ENCODE results near the gene VEGFA.

The VEGFA gene

DNA sequence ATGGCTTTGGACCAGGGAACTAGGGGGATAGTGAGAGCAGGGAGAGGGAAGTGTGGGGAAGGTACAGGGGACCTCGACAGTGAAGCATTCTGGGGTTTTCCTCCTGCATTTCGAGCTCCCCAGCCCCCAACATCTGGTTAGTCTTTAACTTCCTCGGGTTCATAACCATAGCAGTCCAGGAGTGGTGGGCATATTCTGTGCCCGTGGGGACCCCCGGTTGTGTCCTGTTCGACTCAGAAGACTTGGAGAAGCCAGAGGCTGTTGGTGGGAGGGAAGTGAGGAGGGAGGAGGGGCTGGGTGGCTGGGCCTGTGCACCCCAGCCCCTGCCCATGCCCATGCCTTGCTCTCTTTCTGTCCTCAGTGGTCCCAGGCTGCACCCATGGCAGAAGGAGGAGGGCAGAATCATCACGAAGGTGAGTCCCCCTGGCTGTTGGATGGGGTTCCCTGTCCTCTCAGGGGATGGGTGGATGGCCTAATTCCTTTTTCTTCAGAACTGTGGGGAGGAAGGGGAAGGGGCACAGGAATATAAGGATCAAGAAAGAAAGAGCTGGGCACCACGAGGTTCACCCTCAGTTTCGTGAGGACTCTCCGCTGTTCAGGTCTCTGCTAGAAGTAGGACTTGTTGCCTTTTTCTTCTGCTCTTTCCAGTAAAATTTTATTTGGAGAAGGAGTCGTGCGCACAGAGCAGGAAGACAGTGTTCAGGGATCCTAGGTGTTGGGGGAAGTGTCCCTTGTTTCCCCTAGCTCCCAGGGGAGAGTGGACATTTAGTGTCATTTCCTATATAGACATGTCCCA is 4.2 kb downstream of the VEGFA start:
- no peaks in the 10 kb centered on the region for H3K27me3 ChIP-seq (ENCODE audit: insufficient read depth, low read length)
- H3K4me1 ChIP-seq (ENCODE audit: control insufficient read depth, insufficient read depth, low read length, unreplicated experiment) = peaks cover 25% of the 10 kb centered on the region
- peaks cover 92% of the 10 kb centered on the region for H3K79me2 ChIP-seq (ENCODE audit: control insufficient read depth, insufficient read depth, low read length, unreplicated experiment)
- peak overlapping the region; percentile 97 for H3K4me3 ChIP-seq (ENCODE audit: low read depth, low read length)
- no peak overlapping the region for H2AFZ ChIP-seq (ENCODE audit: low read length, unreplicated experiment)
- peak overlapping the region; percentile 45; the same call in 1 of the 2 replicates for H3K27ac ChIP-seq (ENCODE audit: low read depth, low read length)
- H3K36me3 ChIP-seq (ENCODE audit: insufficient read depth, low read length) = peaks cover 32% of the 10 kb centered on the region

- H3K4me3 ChIP-seq (ENCODE audit: low read depth, low read length) = peak overlapping the region; percentile 97
- H3K4me1 ChIP-seq (ENCODE audit: control insufficient read depth, insufficient read depth, low read length, unreplicated experiment) = peaks cover 23% of the 10 kb centered on the region
- H3K27ac ChIP-seq (ENCODE audit: low read depth, low read length) = peak overlapping the region; percentile 45
Measured at GRCh38 chr6:43774776-43775534, 4.9 kb downstream of the VEGFA start.

GRCh38 chr6:43775535-43775885 is 5.5 kb downstream of the VEGFA start:
- Histone ChIP-seq H3K79me2 (ENCODE audit: control insufficient read depth, insufficient read depth, low read length, unreplicated experiment) (peaks cover 90% of the 10 kb centered on the region), H3K27ac (ENCODE audit: low read depth, low read length) (peak overlapping the region; percentile 45), H3K4me3 (ENCODE audit: low read depth, low read length) (0 out of 2 replicates have a peak overlapping the region, but pooled peaks have one; percentile 14), H3K27me3 (ENCODE audit: insufficient read depth, low read length) (no peaks in the 10 kb centered on the region), H3K4me1 (ENCODE audit: control insufficient read depth, insufficient read depth, low read length, unreplicated experiment) (peaks cover 23% of the 10 kb centered on the region), H2AFZ (ENCODE audit: low read length, unreplicated experiment) (no peak overlapping the region), H3K36me3 (ENCODE audit: insufficient read depth, low read length) (peaks cover 36% of the 10 kb centered on the region)

More at GRCh38 chr6:43774776-43775534, 4.9 kb downstream of the VEGFA start:
- Histone ChIP-seq H3K79me2 (ENCODE audit: control insufficient read depth, insufficient read depth, low read length, unreplicated experiment) (peaks cover 95% of the 10 kb centered on the region), H2AFZ (ENCODE audit: low read length, unreplicated experiment) (no peak overlapping the region), H3K27me3 (ENCODE audit: insufficient read depth, low read length) (no peaks in the 10 kb centered on the region), H3K36me3 (ENCODE audit: insufficient read depth, low read length) (peaks cover 36% of the 10 kb centered on the region)

- peaks cover 23% of the 10 kb centered on the region for H3K4me1 ChIP-seq (ENCODE audit: control insufficient read depth, insufficient read depth, low read length, unreplicated experiment)
- H3K36me3 ChIP-seq (ENCODE audit: insufficient read depth, low read length) = peaks cover 36% of the 10 kb centered on the region
- H2AFZ ChIP-seq (ENCODE audit: low read length, unreplicated experiment) = no peak overlapping the region
- H3K79me2 ChIP-seq (ENCODE audit: control insufficient read depth, insufficient read depth, low read length, unreplicated experiment) = peaks cover 87% of the 10 kb centered on the region
- H3K27ac ChIP-seq (ENCODE audit: low read depth, low read length) = 0 out of 2 replicates have a peak overlapping the region, but pooled peaks have one; percentile 4
- H3K27me3 ChIP-seq (ENCODE audit: insufficient read depth, low read length) = no peaks in the 10 kb centered on the region
- H3K4me3 ChIP-seq (ENCODE audit: low read depth, low read length) = no peak overlapping the region
Measured at GRCh38 chr6:43776115-43776798, 6.2 kb downstream of the VEGFA start.

DNA sequence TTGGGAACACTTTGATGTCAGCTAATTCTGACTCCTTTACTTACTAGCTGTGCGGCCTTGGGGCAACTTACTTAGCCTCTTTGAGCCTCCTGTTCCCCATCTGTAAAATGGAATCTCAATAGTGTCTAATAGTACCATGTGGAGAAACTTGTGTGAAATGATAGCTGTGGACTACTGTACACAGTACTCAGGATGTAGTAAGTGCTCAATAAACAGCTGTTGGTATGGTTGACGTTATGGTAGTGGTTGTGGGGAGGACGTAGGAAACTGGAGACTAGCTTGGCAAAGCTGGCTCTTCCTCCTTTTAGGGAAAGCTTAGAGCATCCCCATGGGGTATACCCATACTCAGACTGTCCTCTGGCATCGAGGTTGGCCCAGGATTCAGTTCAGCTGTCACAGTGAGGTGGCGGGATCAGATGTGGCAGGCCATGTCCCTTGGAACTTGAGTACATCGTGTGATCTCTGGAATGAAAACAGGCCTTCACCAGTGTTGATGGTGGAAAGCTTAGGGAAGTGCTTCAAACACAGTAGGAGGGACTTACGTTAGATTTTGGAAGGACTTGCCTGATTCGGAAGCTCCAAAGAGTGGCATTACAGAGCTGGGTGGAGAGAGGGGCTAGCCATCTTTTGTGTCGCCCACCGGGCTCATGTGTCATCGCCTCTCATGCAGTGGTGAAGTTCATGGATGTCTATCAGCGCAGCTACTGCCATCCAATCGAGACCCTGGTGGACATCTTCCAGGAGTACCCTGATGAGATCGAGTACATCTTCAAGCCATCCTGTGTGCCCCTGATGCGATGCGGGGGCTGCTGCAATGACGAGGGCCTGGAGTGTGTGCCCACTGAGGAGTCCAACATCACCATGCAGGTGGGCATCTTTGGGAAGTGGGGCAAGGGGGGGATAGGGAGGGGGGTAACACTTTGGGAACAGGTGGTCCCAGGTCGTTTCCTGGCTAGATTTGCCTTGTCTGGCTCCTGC is 7.1 kb downstream of the VEGFA start:
- peaks cover 81% of the 10 kb centered on the region for H3K79me2 ChIP-seq (ENCODE audit: control insufficient read depth, insufficient read depth, low read length, unreplicated experiment)
- H3K4me1 ChIP-seq (ENCODE audit: control insufficient read depth, insufficient read depth, low read length, unreplicated experiment) = peaks cover 23% of the 10 kb centered on the region
- H2AFZ ChIP-seq (ENCODE audit: low read length, unreplicated experiment) = no peak overlapping the region
- peaks cover 35% of the 10 kb centered on the region for H3K36me3 ChIP-seq (ENCODE audit: insufficient read depth, low read length)
- H3K27ac ChIP-seq (ENCODE audit: low read depth, low read length) = no peak overlapping the region
- H3K4me3 ChIP-seq (ENCODE audit: low read depth, low read length) = no peak overlapping the region
- no peaks in the 10 kb centered on the region for H3K27me3 ChIP-seq (ENCODE audit: insufficient read depth, low read length)

GRCh38 chr6:43778131-43778855 is 8.3 kb downstream of the VEGFA start:
- Histone ChIP-seq H3K36me3 (ENCODE audit: insufficient read depth, low read length) (peaks cover 36% of the 10 kb centered on the region), H3K27ac (ENCODE audit: low read depth, low read length) (no peak overlapping the region), H3K4me3 (ENCODE audit: low read depth, low read length) (no peak overlapping the region), H3K27me3 (ENCODE audit: insufficient read depth, low read length) (no peaks in the 10 kb centered on the region), H2AFZ (ENCODE audit: low read length, unreplicated experiment) (no peak overlapping the region), H3K4me1 (ENCODE audit: control insufficient read depth, insufficient read depth, low read length, unreplicated experiment) (peaks cover 23% of the 10 kb centered on the region), H3K79me2 (ENCODE audit: control insufficient read depth, insufficient read depth, low read length, unreplicated experiment) (peaks cover 69% of the 10 kb centered on the region)

DNA sequence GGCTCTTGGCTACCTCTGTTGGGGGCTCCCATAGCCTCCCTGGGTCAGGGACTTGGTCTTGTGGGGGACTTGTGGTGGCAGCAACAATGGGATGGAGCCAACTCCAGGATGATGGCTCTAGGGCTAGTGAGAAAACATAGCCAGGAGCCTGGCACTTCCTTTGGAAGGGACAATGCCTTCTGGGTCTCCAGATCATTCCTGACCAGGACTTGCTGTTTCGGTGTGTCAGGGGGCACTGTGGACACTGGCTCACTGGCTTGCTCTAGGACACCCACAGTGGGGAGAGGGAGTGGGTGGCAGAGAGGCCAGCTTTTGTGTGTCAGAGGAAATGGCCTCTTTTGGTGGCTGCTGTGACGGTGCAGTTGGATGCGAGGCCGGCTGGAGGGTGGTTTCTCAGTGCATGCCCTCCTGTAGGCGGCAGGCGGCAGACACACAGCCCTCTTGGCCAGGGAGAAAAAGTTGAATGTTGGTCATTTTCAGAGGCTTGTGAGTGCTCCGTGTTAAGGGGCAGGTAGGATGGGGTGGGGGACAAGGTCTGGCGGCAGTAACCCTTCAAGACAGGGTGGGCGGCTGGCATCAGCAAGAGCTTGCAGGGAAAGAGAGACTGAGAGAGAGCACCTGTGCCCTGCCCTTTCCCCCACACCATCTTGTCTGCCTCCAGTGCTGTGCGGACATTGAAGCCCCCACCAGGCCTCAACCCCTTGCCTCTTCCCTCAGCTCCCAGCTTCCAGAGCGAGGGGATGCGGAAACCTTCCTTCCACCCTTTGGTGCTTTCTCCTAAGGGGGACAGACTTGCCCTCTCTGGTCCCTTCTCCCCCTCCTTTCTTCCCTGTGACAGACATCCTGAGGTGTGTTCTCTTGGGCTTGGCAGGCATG is 9.2 kb downstream of the VEGFA start:
- Histone ChIP-seq H3K4me1 (ENCODE audit: control insufficient read depth, insufficient read depth, low read length, unreplicated experiment) (peaks cover 17% of the 10 kb centered on the region), H3K4me3 (ENCODE audit: low read depth, low read length) (no peak overlapping the region), H3K27ac (ENCODE audit: low read depth, low read length) (no peak overlapping the region), H2AFZ (ENCODE audit: low read length, unreplicated experiment) (no peak overlapping the region), H3K27me3 (ENCODE audit: insufficient read depth, low read length) (no peaks in the 10 kb centered on the region), H3K79me2 (ENCODE audit: control insufficient read depth, insufficient read depth, low read length, unreplicated experiment) (peaks cover 60% of the 10 kb centered on the region), H3K36me3 (ENCODE audit: insufficient read depth, low read length) (peaks cover 46% of the 10 kb centered on the region)

DNA sequence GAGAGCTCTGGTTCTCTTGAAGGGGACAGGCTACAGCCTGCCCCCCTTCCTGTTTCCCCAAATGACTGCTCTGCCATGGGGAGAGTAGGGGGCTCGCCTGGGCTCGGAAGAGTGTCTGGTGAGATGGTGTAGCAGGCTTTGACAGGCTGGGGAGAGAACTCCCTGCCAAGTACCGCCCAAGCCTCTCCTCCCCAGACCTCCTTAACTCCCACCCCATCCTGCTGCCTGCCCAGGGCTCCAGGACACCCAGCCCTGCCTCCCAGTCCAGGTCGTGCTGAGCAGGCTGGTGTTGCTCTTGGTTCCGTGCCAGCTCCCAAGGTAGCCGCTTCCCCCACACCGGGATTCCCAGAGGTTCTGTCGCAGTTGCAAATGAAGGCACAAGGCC is 9.8 kb downstream of the VEGFA start:
- Histone ChIP-seq H3K27me3 (ENCODE audit: insufficient read depth, low read length) (no peaks in the 10 kb centered on the region), H2AFZ (ENCODE audit: low read length, unreplicated experiment) (no peak overlapping the region), H3K79me2 (ENCODE audit: control insufficient read depth, insufficient read depth, low read length, unreplicated experiment) (peaks cover 54% of the 10 kb centered on the region), H3K4me1 (ENCODE audit: control insufficient read depth, insufficient read depth, low read length, unreplicated experiment) (peaks cover 11% of the 10 kb centered on the region), H3K4me3 (ENCODE audit: low read depth, low read length) (no peak overlapping the region), H3K36me3 (ENCODE audit: insufficient read depth, low read length) (peaks cover 50% of the 10 kb centered on the region), H3K27ac (ENCODE audit: low read depth, low read length) (no peak overlapping the region)

GRCh38 chr6:43780293-43780692 is 10.3 kb downstream of the VEGFA start:
- H3K27me3 ChIP-seq (ENCODE audit: insufficient read depth, low read length) = no peaks in the 10 kb centered on the region
- H3K27ac ChIP-seq (ENCODE audit: low read depth, low read length) = no peak overlapping the region
- H3K79me2 ChIP-seq (ENCODE audit: control insufficient read depth, insufficient read depth, low read length, unreplicated experiment) = peaks cover 49% of the 10 kb centered on the region
- H2AFZ ChIP-seq (ENCODE audit: low read length, unreplicated experiment) = no peak overlapping the region
- H3K4me3 ChIP-seq (ENCODE audit: low read depth, low read length) = no peak overlapping the region
- peaks cover 6% of the 10 kb centered on the region for H3K4me1 ChIP-seq (ENCODE audit: control insufficient read depth, insufficient read depth, low read length, unreplicated experiment)
- peaks cover 54% of the 10 kb centered on the region for H3K36me3 ChIP-seq (ENCODE audit: insufficient read depth, low read length)

Data from ACC112 (cell line).